ENCODE measurements around the gene LIG1.

GRCh38 chr19:48152551-48152950 lies 17.6 kb downstream of the LIG1 start:
- no peak for TF ChIP-seq GATA2 (IDR thresholded peaks at IDR 0.05; ENCODE audit: low read depth, low read length)
- TF ChIP-seq GATA3 (IDR thresholded peaks at IDR 0.05; ENCODE audit: low read depth, low read length), result no peak
